GM12878 (cell line): ENCODE measurements around the gene STON2. TPM values are rescaled to one million over a fixed set of nuclear protein-coding genes. Genes with fewer than 3 reads are reported as not detected.

Experiments used
- ATAC-seq: fragments of 200-7000 bp; cut with Tn5 transposase; 3 replicates; pipeline ENCODE4 v1.9.1; 2020; ENCODE audit warnings: mild to moderate bottlenecking, moderate library complexity
- BruUV-seq: library from RNA; stranded (reverse); fragments of 400-500 nt; replicated peaks from 2 replicates; lab custom pipeline; 2021; lab: Mats Ljungman, UMichigan
- CTCF ChIA-PET: fragments of 300-600 bp; sonication (Branson Sonifier 250); formaldehyde crosslinking; extraction: SDS; loops from one replicate; lab custom pipeline; 2021; ENCODE audit warnings: inconsistent platforms; lab: Yijun Ruan, JAX
- POLR2A ChIA-PET: fragments of 350-600 bp; formaldehyde crosslinking; extraction: SDS; loops from one replicate; lab custom pipeline; 2021; ENCODE audit warnings: inconsistent platforms; lab: Charles Lee
- RAD21 ChIA-PET: fragments of 300-600 bp; sonication (Branson Sonifier 250); formaldehyde crosslinking; loops from one replicate; lab custom pipeline; 2023; ENCODE audit warnings: antibody characterized with exemption; ENCODE audit not compliant: unreplicated experiment; lab: Charles Lee
- SMC1A ChIA-PET: fragments of 300-600 bp; sonication (Branson Sonifier 250); formaldehyde crosslinking; loops from one replicate; lab custom pipeline; 2023; ENCODE audit not compliant: unreplicated experiment, uncharacterized antibody; lab: Charles Lee
- DNase-seq: peaks from one replicate; pipeline ENCODE4 v3.0.0-alpha.2; 2011; ENCODE audit warnings: low read depth, low spot score
- FAIRE-seq: peaks from 3 replicates; lab custom pipeline; 2011; peaks lifted over from hg19 to GRCh38; lab: Jason Lieb, UNC
- H2AFZ ChIP-seq: 2 replicates; pipeline ENCODE4 v1.6.0; 2011; ENCODE audit warnings: low read depth, low read length, control low read depth; ENCODE audit not compliant: control insufficient read depth
- H3K27ac ChIP-seq: 2 replicates; pipeline ENCODE4 v1.5.1; 2011; ENCODE audit warnings: control low read depth; ENCODE audit not compliant: control insufficient read depth, insufficient read depth
- H3K27me3 ChIP-seq, 2 experiments: replicated peaks in 1 of 2; 2 replicates each; pipeline versions ENCODE4 v1.6.0 to v1.6.1; 2011; ENCODE audit warnings: low read length in 1 of 2; ENCODE audit not compliant: control insufficient read depth in 2 of 2, insufficient read depth in 2 of 2
- H3K36me3 ChIP-seq, 2 experiments: 2 replicates each; pipeline ENCODE4 v1.5.1; 2011; ENCODE audit warnings: low read length in 1 of 2; ENCODE audit not compliant: control insufficient read depth in 2 of 2, insufficient read depth in 2 of 2
- H3K4me1 ChIP-seq: 2 replicates; pipeline ENCODE4 v1.6.1; 2011; ENCODE audit warnings: mild to moderate bottlenecking, low read length, moderate library complexity, mixed read lengths; ENCODE audit not compliant: control insufficient read depth, insufficient read depth
- H3K4me2 ChIP-seq: 2 replicates; pipeline ENCODE4 v1.6.0; 2011; ENCODE audit warnings: control low read depth; ENCODE audit not compliant: control insufficient read depth, insufficient read depth
- H3K4me3 ChIP-seq: fragments of 200-600 bp; sonication (generic); 2 replicates; pipeline ENCODE4 v1.5.1; 2016
- H3K79me2 ChIP-seq: 2 replicates; pipeline ENCODE4 v1.6.0; 2011; ENCODE audit warnings: low read length; ENCODE audit not compliant: control insufficient read depth, insufficient read depth
- H3K9ac ChIP-seq: 2 replicates; pipeline ENCODE4 v1.8.0; 2011; ENCODE audit warnings: low read length, control low read depth, mixed read lengths; ENCODE audit not compliant: control insufficient read depth, insufficient read depth
- H3K9me3 ChIP-seq: replicated peaks from 3 replicates; pipeline ENCODE4 v1.5.1; 2011; ENCODE audit warnings: mild to moderate bottlenecking, low read length; ENCODE audit not compliant: control insufficient read depth, insufficient read depth
- H4K20me1 ChIP-seq: 2 replicates; pipeline ENCODE4 v1.6.0; 2011; ENCODE audit not compliant: control insufficient read depth, insufficient read depth
- CBX5 ChIP-seq: sonication (generic); IDR thresholded peaks from 2 replicates; pipeline ENCODE4 v1.6.1; 2016; ENCODE audit warnings: low read depth, moderate library complexity, mild to moderate bottlenecking, inconsistent platforms
- CTCF ChIP-seq, 3 experiments: IDR thresholded peaks in 2 of 3; conservative IDR thresholded peaks in 1 of 3; 2 replicates each; pipeline ENCODE4 v1.5.1; 2011; ENCODE audit warnings: low read depth in 3 of 3, low read length in 3 of 3, mild to moderate bottlenecking in 3 of 3, control low read depth in 2 of 3, moderate library complexity in 2 of 3, inconsistent platforms in 1 of 3, mixed read lengths in 1 of 3; ENCODE audit not compliant: control insufficient read depth in 2 of 3, insufficient read depth in 1 of 3; ENCODE audit errors: extremely low read depth in 1 of 3
- DPF2 ChIP-seq: fragments of 450-650 bp; IDR thresholded peaks from 2 replicates; pipeline ENCODE4 v1.6.1; 2017; ENCODE audit warnings: mild to moderate bottlenecking
- MAX ChIP-seq: IDR thresholded peaks from 2 replicates; pipeline ENCODE4 v1.6.1; 2012; ENCODE audit warnings: low read depth, low read length, improper control_type of control experiment
- MXI1 ChIP-seq: fragments of 150-350 bp; IDR thresholded peaks from 2 replicates; pipeline ENCODE4 v1.6.1; 2011; ENCODE audit warnings: low read depth, mild to moderate bottlenecking, inconsistent platforms, low read length, improper control_type of control experiment
- NFYA ChIP-seq: IDR thresholded peaks from 2 replicates; pipeline ENCODE4 v1.6.1; 2011; ENCODE audit warnings: low read depth, mild to moderate bottlenecking, low read length, improper control_type of control experiment, borderline replicate concordance
- PAX5 ChIP-seq: IDR thresholded peaks from 2 replicates; pipeline ENCODE4 v1.6.1; 2011; ENCODE audit warnings: low read depth, low read length, borderline replicate concordance
- SMAD5 ChIP-seq: IDR thresholded peaks from 2 replicates; pipeline ENCODE4 v1.6.1; 2016; ENCODE audit warnings: antibody characterized with exemption, low read depth
- TAF1 ChIP-seq: IDR thresholded peaks from 2 replicates; pipeline ENCODE4 v1.6.1; 2011; ENCODE audit warnings: mild to moderate bottlenecking, low read depth, low read length, borderline replicate concordance
- ZBTB11 ChIP-seq: fragments of 450-650 bp; formaldehyde crosslinking; IDR thresholded peaks from 2 replicates; pipeline ENCODE4 v1.5.0; 2022; ENCODE audit warnings: mild to moderate bottlenecking, missing genetic modification characterization
- WGBS: methylation state at CpG from one replicate; pipeline ENCODE4 v1.1.6; 2016; ENCODE audit warnings: low lambda C conversion rate; ENCODE audit not compliant: insufficient replicate concordance, insufficient coverage; ENCODE audit errors: missing lambda C conversion rate; 5-methylcytosine and 5-hydroxymethylcytosine counted together
- in situ Hi-C: fragments of 300-500 bp; cut with MboI; formaldehyde crosslinking; loops from 9 replicates; pipeline ENCODE4 v1.14.3; 2018; ENCODE audit warnings: mixed read lengths
- intact Hi-C: fragments of 100-400 bp; cut with micrococcal nuclease; formaldehyde crosslinking; loops from one replicate; pipeline ENCODE4 v1.14.2; 2022; ENCODE audit not compliant: unreplicated experiment
- polyA plus RNA-seq, 11 experiments: library from polyadenylated mRNA; depleted of rRNA in 4 of 11; unstranded in 6 of 11; stranded (reverse) in 5 of 11; fragments of >200 nt; fragmentation: Nextera tagmentation in 4 of 11; fragmentation: Illumina TruSeq in 1 of 11; extraction: Ambion mirVana in 4 of 11; extraction: Trizol in 1 of 11; gene quantifications; 1 replicate in 1 of 11; 2 replicates in 10 of 11; pipeline versions ENCODE4 v1.2.1 to v1.2.3, GENCODE V29; 2011 to 2016; ENCODE audit warnings: inconsistent platforms in 2 of 11, missing spikeins in 2 of 11, low read depth in 1 of 11
- total RNA-seq, 4 experiments: library from RNA; depleted of rRNA in 3 of 4; stranded (reverse); fragments of >200 nt in 3 of 4; fragmentation: Illumina TruSeq in 1 of 4; extraction: Trizol in 1 of 4; gene quantifications; 2 replicates each; pipeline versions ENCODE4 v1.2.1 to v1.2.3, GENCODE V29; 2013 to 2021
- TF ChIP-seq, protein P1 (sequence below): IDR thresholded peaks from 2 replicates; pipeline ENCODE4 v1.6.1; 2012; ENCODE audit warnings: low read depth, low read length, improper control_type of control experiment
- TF ChIP-seq, protein P2 (sequence below): IDR thresholded peaks from 2 replicates; pipeline ENCODE4 v1.6.1; 2011; ENCODE audit warnings: low read depth, mild to moderate bottlenecking, low read length, moderate library complexity, borderline replicate concordance; ENCODE audit errors: extremely low read depth

Gene STON2
- total and polyA plus RNA-seq, 10 of the 15 experiments (the other 5 are each of a cell fraction or from before 2014, with no cell fraction given), result 0.03 to 0.13 (median 0.03) TPM; not detected in 7

DNA sequence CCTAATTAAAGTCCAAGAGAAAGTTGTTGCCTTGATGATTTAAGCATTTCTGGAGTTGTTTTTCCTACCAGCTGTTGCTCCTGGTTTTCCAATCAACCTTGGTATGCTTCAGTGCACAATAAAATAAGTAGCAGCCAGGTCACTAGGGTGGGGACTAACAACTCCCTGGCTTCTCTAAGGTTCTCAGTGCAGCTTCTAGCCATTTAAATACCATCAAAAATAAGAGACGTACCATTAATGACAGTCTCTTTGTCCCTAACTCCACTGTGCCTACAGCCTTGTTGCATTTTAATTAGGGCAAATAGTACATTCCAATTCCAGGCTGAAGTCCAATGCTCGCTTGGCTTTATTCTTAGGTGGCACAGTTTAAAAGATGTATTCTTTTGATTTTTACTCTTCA is 11.8 kb downstream of the STON2 start (continued):
- TF ChIP-seq, protein P1, sequence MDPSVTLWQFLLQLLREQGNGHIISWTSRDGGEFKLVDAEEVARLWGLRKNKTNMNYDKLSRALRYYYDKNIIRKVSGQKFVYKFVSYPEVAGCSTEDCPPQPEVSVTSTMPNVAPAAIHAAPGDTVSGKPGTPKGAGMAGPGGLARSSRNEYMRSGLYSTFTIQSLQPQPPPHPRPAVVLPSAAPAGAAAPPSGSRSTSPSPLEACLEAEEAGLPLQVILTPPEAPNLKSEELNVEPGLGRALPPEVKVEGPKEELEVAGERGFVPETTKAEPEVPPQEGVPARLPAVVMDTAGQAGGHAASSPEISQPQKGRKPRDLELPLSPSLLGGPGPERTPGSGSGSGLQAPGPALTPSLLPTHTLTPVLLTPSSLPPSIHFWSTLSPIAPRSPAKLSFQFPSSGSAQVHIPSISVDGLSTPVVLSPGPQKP, result no peak
- no peak for TF ChIP-seq DPF2
- no peak for TF ChIP-seq CBX5

DNA sequence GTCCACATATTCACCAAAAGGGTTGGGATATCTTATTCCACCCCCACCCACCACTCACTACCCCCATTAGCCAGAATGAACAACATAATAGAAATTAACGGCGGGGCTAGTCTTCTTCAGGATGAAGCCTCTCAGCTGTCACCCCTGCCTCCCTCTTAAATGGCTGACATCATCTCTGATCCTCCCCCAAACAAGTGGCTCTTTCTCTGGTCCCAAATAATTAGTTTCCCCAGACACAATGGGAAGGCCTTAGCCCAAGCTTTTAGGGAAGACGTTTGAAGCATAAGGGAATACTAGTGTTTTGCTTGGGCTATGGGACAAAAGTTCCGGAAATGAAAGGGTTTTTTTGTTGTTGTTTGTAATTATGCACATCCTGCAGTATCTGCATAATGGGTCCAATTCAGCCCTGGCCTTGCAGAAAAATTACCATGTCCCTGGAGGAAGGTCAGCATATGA is 13.8 kb downstream of the STON2 start:
- intact Hi-C loops, result no loop called here
- ChIA-PET CTCF (no interaction called here), POLR2A (no interaction called here), SMC1A (no interaction called here), RAD21 (no interaction called here)
- Histone ChIP-seq H3K4me2 (no peak overlapping the region), H2AFZ (no peak overlapping the region), H4K20me1 (no peaks in the 10 kb centered on the region), H3K79me2 (no peaks in the 10 kb centered on the region), H3K36me3 (no peaks in the 10 kb centered on the region), H3K9ac (no peak overlapping the region), H3K4me1 (no peaks in the 10 kb centered on the region), H3K27ac (no peak overlapping the region), H3K4me3 (no peak overlapping the region), H3K9me3 (no peaks in the 10 kb centered on the region), H3K27me3 (no peaks in the 10 kb centered on the region)
- FAIRE-seq (no peak), ATAC-seq (no peak), DNase-seq (no peak)
- no TSS peak for BruUV-seq
- TF ChIP-seq TAF1, result no peak
- TF ChIP-seq ZBTB11 (CRISPR knock-in tag), result no peak
- no peak for TF ChIP-seq CTCF (IDR thresholded peaks at IDR 0.05 in 2 of 3, conservative IDR thresholded peaks at IDR 0.05 in 1 of 3; ENCODE audit: control insufficient read depth in 2 of 3, extremely low read depth in 1 of 3, insufficient read depth in 1 of 3, low read depth in 3 of 3, low read length in 3 of 3)
- TF ChIP-seq SMAD5, result no peak
- no peak for TF ChIP-seq MAX
- TF ChIP-seq, protein P2, sequence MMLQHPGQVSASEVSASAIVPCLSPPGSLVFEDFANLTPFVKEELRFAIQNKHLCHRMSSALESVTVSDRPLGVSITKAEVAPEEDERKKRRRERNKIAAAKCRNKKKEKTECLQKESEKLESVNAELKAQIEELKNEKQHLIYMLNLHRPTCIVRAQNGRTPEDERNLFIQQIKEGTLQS, result no peak
- no peak for TF ChIP-seq MXI1
- TF ChIP-seq NFYA, result no peak
- TF ChIP-seq PAX5, result no peak
- in situ Hi-C loops, result no loop called here
- WGBS, result 36% methylated on average over 4 of the region's 4 CpGs
